Loucy (cell line): Measurements from ENCODE around the gene SSH3.
A peak's percentile ranks its signal among the peaks of the same experiment; 100 is the strongest.

Experiments used
- H2AFZ ChIP-seq: fragments of 200-600 bp; sonication (generic); 2 replicates; pipeline ENCODE4 v1.6.0; 2016; ENCODE audit warnings: antibody characterized with exemption, mild to moderate bottlenecking, low read length, moderate library complexity
- H3F3A ChIP-seq: fragments of 200-600 bp; 2 replicates; pipeline ENCODE4 v1.6.0; 2016; ENCODE audit warnings: antibody characterized with exemption, low read depth, mild to moderate bottlenecking
- H3K27me3 ChIP-seq: fragments of 200-600 bp; sonication (generic); 2 replicates; pipeline ENCODE4 v1.6.1; 2014; ENCODE audit warnings: low read length, mild to moderate bottlenecking; ENCODE audit not compliant: insufficient read depth, poor library complexity, severe bottlenecking
- H3K36me3 ChIP-seq: fragments of 200-600 bp; sonication (generic); 2 replicates; pipeline ENCODE4 v1.6.1; 2016; ENCODE audit warnings: low read length; ENCODE audit not compliant: insufficient read depth
- H3K4me1 ChIP-seq: fragments of 200-600 bp; sonication (generic); 2 replicates; pipeline ENCODE4 v1.5.1; 2014; ENCODE audit warnings: low read length, mild to moderate bottlenecking; ENCODE audit not compliant: insufficient read depth, poor library complexity, severe bottlenecking
- H3K4me2 ChIP-seq: fragments of 200-600 bp; sonication (generic); 2 replicates; pipeline ENCODE4 v1.6.0; 2014; ENCODE audit warnings: antibody characterized with exemption, low read length, low read depth, mild to moderate bottlenecking; ENCODE audit not compliant: poor library complexity, severe bottlenecking
- H3K4me3 ChIP-seq: fragments of 200-600 bp; sonication (generic); 2 replicates; pipeline ENCODE4 v1.5.1; 2014; ENCODE audit warnings: low read length, mild to moderate bottlenecking, mixed read lengths; ENCODE audit not compliant: poor library complexity, severe bottlenecking
- H3K79me2 ChIP-seq: fragments of 200-600 bp; sonication (generic); 2 replicates; pipeline ENCODE4 v1.6.1; 2014; ENCODE audit warnings: low read length; ENCODE audit not compliant: insufficient read depth
- H3K9ac ChIP-seq: fragments of 200-600 bp; sonication (generic); 2 replicates; pipeline ENCODE4 v1.6.0; 2014; ENCODE audit warnings: mild to moderate bottlenecking, low read depth, low read length, moderate library complexity; ENCODE audit not compliant: poor library complexity, severe bottlenecking
- H3K9me2 ChIP-seq: fragments of 200-600 bp; sonication (generic); replicated peaks from 2 replicates; pipeline ENCODE4 v1.6.1; 2016; ENCODE audit warnings: low read depth, low read length, mixed read lengths
- H3K9me3 ChIP-seq: fragments of 200-600 bp; sonication (generic); 2 replicates; pipeline ENCODE4 v1.6.1; 2014; ENCODE audit warnings: mild to moderate bottlenecking, antibody characterized with exemption, low read length, low read depth; ENCODE audit not compliant: insufficient read depth
- H4K20me1 ChIP-seq: fragments of 200-600 bp; sonication (generic); 2 replicates; pipeline ENCODE4 v1.6.0; 2014; ENCODE audit warnings: antibody characterized with exemption, low read length, mild to moderate bottlenecking; ENCODE audit not compliant: insufficient read depth, poor library complexity, severe bottlenecking
- EZH2phosphoT487 ChIP-seq: fragments of 200-600 bp; IDR thresholded peaks from 2 replicates; pipeline ENCODE4 v1.6.1; 2018; ENCODE audit warnings: antibody characterized with exemption, mild to moderate bottlenecking, moderate library complexity, borderline replicate concordance
- TF ChIP-seq, protein P1 (sequence below): fragments of 200-600 bp; sonication (generic); conservative IDR thresholded peaks from 2 replicates; pipeline ENCODE4 v1.5.1; 2014; ENCODE audit warnings: mild to moderate bottlenecking, antibody characterized with exemption, low read length

The SSH3 gene

DNA sequence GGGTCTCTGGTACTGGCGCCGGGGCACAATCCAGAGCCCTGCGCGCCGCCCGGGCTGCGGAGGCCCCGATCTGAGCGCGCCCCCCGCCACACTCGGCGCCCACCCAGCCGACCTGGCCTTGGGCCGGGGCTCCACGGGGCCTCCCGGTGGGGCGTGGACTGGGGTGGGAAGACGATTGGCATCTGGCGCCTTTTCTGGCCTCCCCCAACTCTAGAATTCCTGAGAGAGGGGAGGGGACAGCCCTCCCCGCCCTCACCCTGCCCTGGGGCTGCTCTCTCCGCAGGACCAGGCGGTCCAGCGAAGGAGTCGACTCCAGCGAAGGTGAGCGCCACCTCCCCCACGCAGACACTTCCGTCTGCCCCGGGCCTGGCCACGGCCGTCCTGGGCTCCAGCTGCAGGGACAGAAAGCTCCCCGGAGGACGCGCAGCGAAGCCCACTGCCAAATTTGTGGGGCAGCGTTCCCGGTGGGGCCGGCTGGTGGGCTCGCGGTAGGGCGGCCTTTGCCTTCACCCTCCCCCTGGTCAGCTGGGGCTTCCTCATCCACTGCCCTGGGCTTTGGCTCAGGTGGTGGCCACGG is 593 bp downstream of the SSH3 start:
- no peaks in the 10 kb centered on the region for H3K4me1 ChIP-seq
- no peaks in the 10 kb centered on the region for H3K27me3 ChIP-seq
- TF ChIP-seq EZH2phosphoT487: no peak
- TF ChIP-seq, protein P1, sequence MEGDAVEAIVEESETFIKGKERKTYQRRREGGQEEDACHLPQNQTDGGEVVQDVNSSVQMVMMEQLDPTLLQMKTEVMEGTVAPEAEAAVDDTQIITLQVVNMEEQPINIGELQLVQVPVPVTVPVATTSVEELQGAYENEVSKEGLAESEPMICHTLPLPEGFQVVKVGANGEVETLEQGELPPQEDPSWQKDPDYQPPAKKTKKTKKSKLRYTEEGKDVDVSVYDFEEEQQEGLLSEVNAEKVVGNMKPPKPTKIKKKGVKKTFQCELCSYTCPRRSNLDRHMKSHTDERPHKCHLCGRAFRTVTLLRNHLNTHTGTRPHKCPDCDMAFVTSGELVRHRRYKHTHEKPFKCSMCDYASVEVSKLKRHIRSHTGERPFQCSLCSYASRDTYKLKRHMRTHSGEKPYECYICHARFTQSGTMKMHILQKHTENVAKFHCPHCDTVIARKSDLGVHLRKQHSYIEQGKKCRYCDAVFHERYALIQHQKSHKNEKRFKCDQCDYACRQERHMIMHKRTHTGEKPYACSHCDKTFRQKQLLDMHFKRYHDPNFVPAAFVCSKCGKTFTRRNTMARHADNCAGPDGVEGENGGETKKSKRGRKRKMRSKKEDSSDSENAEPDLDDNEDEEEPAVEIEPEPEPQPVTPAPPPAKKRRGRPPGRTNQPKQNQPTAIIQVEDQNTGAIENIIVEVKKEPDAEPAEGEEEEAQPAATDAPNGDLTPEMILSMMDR: no peak
- H3K4me2 ChIP-seq: peak overlapping the region; percentile 40
- no peaks in the 10 kb centered on the region for H3K79me2 ChIP-seq
- peak overlapping the region; percentile 69 for H3K4me3 ChIP-seq
- H4K20me1 ChIP-seq: no peaks in the 10 kb centered on the region
- no peaks in the 10 kb centered on the region for H3F3A ChIP-seq
- no peak overlapping the region for H2AFZ ChIP-seq
- no peaks in the 10 kb centered on the region for H3K9me2 ChIP-seq
- H3K36me3 ChIP-seq: peaks cover 34% of the 10 kb centered on the region; the same call in 1 of the 2 replicates
- no peaks in the 10 kb centered on the region for H3K9me3 ChIP-seq
- H3K9ac ChIP-seq: peak overlapping the region; percentile 54

DNA sequence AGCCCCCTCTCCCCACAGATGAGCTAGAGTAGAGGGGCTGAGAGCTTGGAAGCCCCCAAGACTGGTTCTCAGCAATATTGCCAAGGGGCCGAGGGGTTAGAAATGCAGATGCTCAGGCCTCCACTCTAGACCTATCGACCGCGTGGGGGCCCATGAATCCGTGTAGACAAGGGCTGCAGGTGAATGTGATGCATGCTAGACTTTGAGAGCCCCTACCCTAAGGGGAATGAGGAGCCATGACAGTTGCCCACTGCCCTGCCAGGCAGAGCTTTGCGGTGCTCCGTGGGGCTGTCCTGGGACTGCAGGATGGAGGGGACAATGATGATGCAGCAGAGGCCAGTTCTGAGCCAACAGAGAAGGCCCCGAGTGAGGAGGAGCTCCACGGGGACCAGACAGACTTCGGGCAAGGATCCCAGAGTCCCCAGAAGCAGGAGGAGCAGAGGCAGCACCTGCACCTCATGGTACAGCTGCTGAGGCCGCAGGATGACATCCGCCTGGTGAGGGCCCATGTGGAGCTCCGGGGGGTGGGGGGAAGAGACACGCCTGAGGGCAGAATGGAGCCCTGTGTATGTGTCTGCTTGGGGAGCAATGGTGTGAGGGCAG is 1.3 kb downstream of the SSH3 start:
- no peak for TF ChIP-seq EZH2phosphoT487
- TF ChIP-seq, protein P1: no peak
- no peak overlapping the region for H3K4me3 ChIP-seq
- H3K36me3 ChIP-seq: peaks cover 28% of the 10 kb centered on the region; the same call in 1 of the 2 replicates
- H3K4me2 ChIP-seq: no peak overlapping the region
- no peak overlapping the region for H3K9ac ChIP-seq
- H3K9me3 ChIP-seq: no peaks in the 10 kb centered on the region
- H3K9me2 ChIP-seq: no peaks in the 10 kb centered on the region
- no peaks in the 10 kb centered on the region for H3K27me3 ChIP-seq
- no peaks in the 10 kb centered on the region for H3K4me1 ChIP-seq
- H3K79me2 ChIP-seq: no peaks in the 10 kb centered on the region
- H3F3A ChIP-seq: no peaks in the 10 kb centered on the region
- H2AFZ ChIP-seq: no peak overlapping the region
- no peaks in the 10 kb centered on the region for H4K20me1 ChIP-seq

DNA sequence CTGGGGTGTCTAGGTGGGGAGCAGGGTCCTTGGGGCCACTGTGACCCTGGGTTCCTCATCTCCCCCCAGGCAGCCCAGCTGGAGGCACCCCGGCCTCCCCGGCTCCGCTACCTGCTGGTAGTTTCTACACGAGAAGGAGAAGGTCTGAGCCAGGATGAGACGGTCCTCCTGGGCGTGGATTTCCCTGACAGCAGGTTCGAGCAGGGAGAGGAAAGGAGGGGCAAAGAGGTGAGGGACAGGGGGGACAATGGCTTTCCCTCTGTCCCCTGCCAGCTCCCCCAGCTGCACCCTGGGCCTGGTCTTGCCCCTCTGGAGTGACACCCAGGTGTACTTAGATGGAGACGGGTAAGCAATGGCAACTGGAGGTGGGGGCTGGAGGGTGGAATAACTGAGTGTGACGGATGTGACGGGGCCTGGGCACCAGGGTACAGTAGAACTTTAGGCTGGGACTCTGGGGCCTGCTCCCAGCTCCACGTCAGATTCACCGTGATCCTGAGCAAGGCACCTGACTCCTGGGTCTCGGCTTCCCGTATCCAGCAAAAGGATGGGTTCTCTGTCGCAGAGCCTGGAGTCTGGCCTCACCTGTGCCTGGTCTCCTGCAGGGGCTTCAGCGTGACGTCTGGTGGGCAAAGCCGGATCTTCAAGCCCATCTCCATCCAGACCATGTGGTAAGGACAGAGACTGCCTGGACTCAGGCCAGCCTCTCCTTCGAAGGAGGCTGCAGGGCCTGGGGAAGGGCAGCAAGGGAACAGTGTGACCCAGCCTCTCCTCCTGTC is 3.6 kb downstream of the SSH3 start:
- Histone ChIP-seq H3K4me2 (no peak overlapping the region), H3K9me3 (no peaks in the 10 kb centered on the region), H3K79me2 (no peaks in the 10 kb centered on the region), H3F3A (no peaks in the 10 kb centered on the region), H3K9ac (no peak overlapping the region), H3K4me3 (no peak overlapping the region), H4K20me1 (no peaks in the 10 kb centered on the region), H2AFZ (no peak overlapping the region), H3K27me3 (no peaks in the 10 kb centered on the region), H3K9me2 (no peaks in the 10 kb centered on the region), H3K36me3 (0 out of 2 replicates have a peak, but pooled peaks cover 4% of the 10 kb centered on the region), H3K4me1 (no peaks in the 10 kb centered on the region)
- no peak for TF ChIP-seq EZH2phosphoT487
- TF ChIP-seq, protein P1: no peak
